WERI-Rb-1 (cell line): ENCODE results near the gene LRP2.

Source experiments
- DNase-seq: peaks from one replicate; pipeline ENCODE4 v3.0.0-alpha.2; 2020
- H3K27ac ChIP-seq: fragments of 250-450 bp; sonication (Bioruptor Pico); 2 replicates; pipeline ENCODE4 v1.5.1; 2020; ENCODE audit warnings: mild to moderate bottlenecking, moderate library complexity
- H3K27me3 ChIP-seq: fragments of 250-450 bp; sonication (Bioruptor Pico); 2 replicates; pipeline ENCODE4 v1.5.1; 2021; ENCODE audit warnings: mild to moderate bottlenecking, low read depth, moderate library complexity; ENCODE audit not compliant: insufficient read depth, severe bottlenecking
- H3K36me3 ChIP-seq: fragments of 250-450 bp; sonication (Bioruptor Pico); 2 replicates; pipeline ENCODE4 v1.5.1; 2020; ENCODE audit warnings: mild to moderate bottlenecking, moderate library complexity
- H3K4me3 ChIP-seq: 2 replicates; pipeline ENCODE4 v1.5.1; 2011; ENCODE audit warnings: low read depth, mild to moderate bottlenecking, control low read depth, low read length
- H3K9me3 ChIP-seq: fragments of 250-450 bp; sonication (Bioruptor Pico); 2 replicates; pipeline ENCODE4 v1.5.1; 2021; ENCODE audit warnings: mild to moderate bottlenecking, moderate library complexity; ENCODE audit not compliant: severe bottlenecking
- CTCF ChIP-seq: IDR thresholded peaks from 2 replicates; pipeline ENCODE4 v1.5.1; 2011; ENCODE audit warnings: low read depth, mild to moderate bottlenecking, control low read depth, inconsistent platforms, low read length

LRP2 gene

GRCh38 chr2:169172151-169172735 is 190.1 kb downstream of the LRP2 start:
- H3K36me3 ChIP-seq: no peaks in the 10 kb centered on the region
- TF ChIP-seq CTCF: no peak
- H3K4me3 ChIP-seq: no peak overlapping the region
- no peak overlapping the region for H3K27ac ChIP-seq
- DNase-seq: no peak
- no peaks in the 10 kb centered on the region for H3K9me3 ChIP-seq
- H3K27me3 ChIP-seq: peaks cover 10% of the 10 kb centered on the region

DNA sequence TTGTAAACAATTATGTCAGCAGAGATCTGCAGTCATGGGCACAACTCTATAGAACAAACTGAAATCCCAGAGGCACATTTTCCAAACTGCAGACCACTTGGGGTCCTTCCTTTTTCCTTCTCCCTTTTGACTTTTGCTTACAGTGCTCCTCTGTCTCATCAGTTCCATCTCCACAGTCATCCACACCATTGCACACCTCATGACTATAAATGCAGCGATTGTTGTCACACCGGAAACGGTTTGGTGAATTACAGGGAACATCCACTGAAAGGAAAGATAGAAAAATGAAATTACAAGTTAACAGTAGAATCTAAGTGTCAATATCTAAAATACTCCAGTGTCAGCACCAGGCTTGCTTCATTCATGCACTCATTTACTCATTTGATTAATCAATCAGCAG is 196.5 kb downstream of the LRP2 start:
- no peak for DNase-seq
- no peak for TF ChIP-seq CTCF
- no peak overlapping the region for H3K27ac ChIP-seq
- H3K27me3 ChIP-seq: peaks cover 20% of the 10 kb centered on the region
- H3K4me3 ChIP-seq: no peak overlapping the region
- H3K36me3 ChIP-seq: no peaks in the 10 kb centered on the region
- H3K9me3 ChIP-seq: no peaks in the 10 kb centered on the region

DNA sequence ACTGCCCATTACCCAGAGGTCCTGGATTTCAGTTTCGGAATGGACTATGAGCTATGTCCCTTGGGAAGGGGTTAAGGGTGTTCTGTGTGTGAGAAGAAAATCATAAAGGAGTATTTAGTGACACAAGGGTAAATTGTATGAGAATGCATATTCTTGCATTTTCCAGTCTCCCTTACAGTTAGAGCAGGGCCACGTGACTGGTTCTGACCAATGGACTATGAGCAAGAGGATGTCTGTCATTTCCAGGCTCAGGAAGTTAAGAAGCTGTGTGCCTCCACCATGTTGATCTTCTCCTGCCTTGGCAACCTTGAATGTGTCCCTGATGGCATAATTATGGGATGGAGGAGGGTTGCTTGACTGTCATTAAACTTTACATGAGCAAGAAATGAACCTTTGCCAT is 198.0 kb downstream of the LRP2 start:
- H3K27ac ChIP-seq: no peak overlapping the region
- no peaks in the 10 kb centered on the region for H3K36me3 ChIP-seq
- no peak for DNase-seq
- peaks cover 20% of the 10 kb centered on the region for H3K27me3 ChIP-seq
- no peak for TF ChIP-seq CTCF
- no peak overlapping the region for H3K4me3 ChIP-seq
- no peaks in the 10 kb centered on the region for H3K9me3 ChIP-seq

DNA sequence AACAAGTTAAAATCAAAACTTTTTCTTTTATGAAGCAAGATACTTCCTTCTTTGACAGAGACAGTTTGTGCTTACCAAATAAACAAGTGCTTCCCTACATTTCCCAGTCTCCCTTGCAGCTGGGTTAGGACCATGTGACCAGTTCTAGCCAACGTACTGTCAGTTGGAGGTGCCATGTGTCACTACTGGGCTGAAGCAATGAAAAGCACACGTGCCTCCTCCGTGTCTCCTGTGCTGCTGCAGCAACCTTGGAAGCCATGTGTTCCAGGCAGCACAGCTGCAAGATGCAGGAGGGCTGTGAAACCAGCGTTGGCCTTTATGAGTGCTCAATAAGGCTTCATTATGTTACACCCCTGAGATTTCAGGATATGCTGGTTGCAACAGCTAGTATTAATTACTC is 199.7 kb downstream of the LRP2 start:
- TF ChIP-seq CTCF: no peak
- no peak for DNase-seq
- no peaks in the 10 kb centered on the region for H3K36me3 ChIP-seq
- no peak overlapping the region for H3K27ac ChIP-seq
- no peak overlapping the region for H3K4me3 ChIP-seq
- no peaks in the 10 kb centered on the region for H3K9me3 ChIP-seq
- H3K27me3 ChIP-seq: peaks cover 20% of the 10 kb centered on the region

GRCh38 chr2:169160926-169161481 is 201.3 kb downstream of the LRP2 start:
- Histone ChIP-seq H3K36me3 (no peaks in the 10 kb centered on the region), H3K9me3 (no peaks in the 10 kb centered on the region), H3K27me3 (peaks cover 17% of the 10 kb centered on the region), H3K4me3 (no peak overlapping the region), H3K27ac (no peak overlapping the region)
- no peak for TF ChIP-seq CTCF
- DNase-seq: no peak

DNA sequence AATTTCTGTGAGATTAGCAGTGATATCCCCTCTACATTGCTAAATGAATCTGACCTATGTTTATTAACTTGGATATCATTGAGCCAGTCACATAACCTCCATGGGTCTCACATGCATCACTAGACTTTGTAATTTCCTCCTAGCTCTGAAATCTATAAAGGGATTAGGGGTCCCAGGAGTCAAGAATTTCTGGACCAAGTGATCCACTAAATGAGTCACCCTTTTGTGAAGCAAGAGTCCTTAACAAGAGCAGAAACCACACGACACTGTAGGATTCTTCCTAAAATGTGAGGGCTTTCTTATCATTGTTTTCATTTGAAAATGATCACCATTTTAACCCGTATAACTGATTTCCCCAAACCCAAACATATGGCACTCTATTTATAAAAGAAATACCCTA is 202.6 kb downstream of the LRP2 start:
- H3K27me3 ChIP-seq: peaks cover 17% of the 10 kb centered on the region
- H3K9me3 ChIP-seq: no peaks in the 10 kb centered on the region
- H3K36me3 ChIP-seq: no peaks in the 10 kb centered on the region
- no peak for DNase-seq
- no peak overlapping the region for H3K27ac ChIP-seq
- no peak for TF ChIP-seq CTCF
- H3K4me3 ChIP-seq: no peak overlapping the region
